ENCODE results near the gene SKAP1. TPM values are rescaled to one million over a fixed set of nuclear protein-coding genes. Genes with fewer than 3 reads are reported as not detected.
"Not testable (repeated sequence)": the region's sequence is repeated elsewhere in the genome, so short reads cannot be mapped to it uniquely, and the experiment has no call there.

SKAP1 gene
- total RNA-seq, 1 experiment from 2014 or later: 1.3 TPM

DNA sequence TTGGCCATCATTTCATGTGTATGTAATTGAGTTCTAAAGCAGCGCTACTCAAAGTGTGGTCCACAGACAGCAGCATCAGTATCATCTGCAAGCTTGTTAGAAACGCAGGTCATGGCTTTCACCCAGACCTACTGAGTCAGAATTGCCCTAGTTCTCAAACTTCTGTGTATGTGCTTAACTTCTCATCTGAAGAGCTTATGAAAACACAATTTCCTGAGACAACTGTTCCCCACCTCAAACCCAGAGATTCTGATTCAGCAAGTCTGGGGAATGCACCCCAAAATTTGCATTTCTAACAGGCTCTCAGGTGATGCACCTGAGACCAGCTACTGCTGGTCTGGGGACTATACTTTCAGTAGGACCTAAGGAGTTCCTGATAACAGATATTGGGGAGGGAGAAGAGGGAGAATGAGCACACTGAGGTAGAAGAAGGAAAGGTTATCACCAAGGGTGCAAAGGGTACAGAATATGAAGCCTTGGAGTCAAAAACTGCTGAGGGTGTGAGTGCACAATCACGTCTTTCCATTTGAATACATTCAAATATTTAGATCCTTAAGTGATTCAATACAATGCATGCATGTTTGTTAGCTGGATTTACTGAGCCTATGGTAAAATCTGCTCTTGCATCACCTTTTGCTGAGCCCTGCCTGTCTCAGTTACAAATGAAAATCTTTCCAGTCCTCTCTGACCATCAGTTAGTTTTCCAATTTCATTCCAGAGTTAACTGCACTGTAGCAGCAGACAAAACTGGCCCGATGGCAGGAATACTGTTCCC is 29.2 kb upstream of the SKAP1 start:
- Histone ChIP-seq H3K36me3 (no peaks in the 10 kb centered on the region), H3K27me3 (replicated peaks) (peaks cover 14% of the 10 kb centered on the region), H3K4me3 (no peak overlapping the region), H3K27ac (no peak overlapping the region), H3K4me1 (replicated peaks) (no peaks in the 10 kb centered on the region), H3K9me3 (replicated peaks) (no peaks in the 10 kb centered on the region)
- no peak for DNase-seq (ENCODE audit: low read depth in 1 of 2, low spot score in 2 of 2)

DNA sequence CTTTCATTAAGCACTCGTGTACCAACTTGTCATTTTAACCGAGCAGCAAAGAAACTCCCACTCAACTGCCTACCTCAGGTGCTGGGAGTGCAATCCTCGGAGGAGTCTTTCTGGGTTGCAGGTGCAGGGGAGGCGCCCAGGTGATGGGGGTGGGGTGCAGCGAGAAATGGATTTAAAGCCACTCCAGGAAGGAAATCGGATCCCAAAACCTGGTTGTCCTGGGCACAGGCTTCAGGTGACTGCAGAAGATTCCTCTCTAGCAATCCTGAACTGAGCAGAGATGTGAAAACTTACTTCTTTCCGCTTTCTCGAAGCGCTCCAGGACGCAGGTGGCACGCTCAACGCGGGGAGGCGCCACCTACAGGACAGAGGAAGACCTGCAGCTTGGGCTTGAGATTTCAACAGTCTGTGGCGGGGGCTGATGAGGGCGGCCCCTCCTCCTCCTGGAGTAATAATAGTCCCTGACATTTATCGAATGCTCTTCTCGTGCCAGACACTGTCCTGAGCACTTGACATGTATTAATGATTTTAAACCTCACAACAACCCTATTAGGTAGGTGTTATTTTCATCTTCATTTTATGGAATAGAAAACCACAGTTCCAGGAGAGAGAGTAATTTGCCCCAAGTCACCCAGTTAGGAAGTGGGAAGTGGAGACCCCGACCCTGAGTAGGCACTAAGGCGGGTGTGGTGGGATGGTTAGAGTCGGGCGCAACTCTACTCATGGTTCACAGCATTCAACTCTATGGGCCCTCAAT is 27.2 kb upstream of the SKAP1 start:
- Histone ChIP-seq H3K4me1 (replicated peaks) (no peaks in the 10 kb centered on the region), H3K36me3 (no peaks in the 10 kb centered on the region), H3K27ac (no peak overlapping the region), H3K4me3 (no peak overlapping the region), H3K27me3 (replicated peaks) (peaks cover 25% of the 10 kb centered on the region), H3K9me3 (replicated peaks) (no peaks in the 10 kb centered on the region; the same call in 1 of the 2 replicates)
- peak; percentile 52 to 59 for DNase-seq (ENCODE audit: low read depth in 1 of 2, low spot score in 2 of 2)

DNA sequence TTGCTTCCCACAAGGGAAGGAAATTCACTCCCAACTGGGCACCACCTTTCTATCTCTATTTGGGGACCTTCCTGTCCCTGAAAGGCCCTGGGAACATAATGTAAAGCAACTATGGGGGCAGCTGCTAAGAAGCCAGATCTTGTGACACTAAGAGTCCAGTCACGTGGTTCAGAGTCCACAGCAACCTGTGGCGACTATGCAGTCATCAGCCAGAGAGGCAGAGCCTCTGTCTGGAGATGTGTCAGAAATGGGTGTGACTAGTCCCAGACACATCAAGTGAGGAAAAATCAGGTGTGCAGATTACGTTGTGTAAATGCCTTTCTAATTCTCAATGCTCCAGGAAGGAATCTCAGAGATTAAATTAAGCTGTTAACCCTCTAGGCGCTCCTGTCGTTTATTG is 26.6 kb upstream of the SKAP1 start:
- no peaks in the 10 kb centered on the region; the same call in 1 of the 2 replicates for H3K9me3 ChIP-seq (replicated peaks)
- no peak overlapping the region for H3K4me3 ChIP-seq
- DNase-seq (ENCODE audit: low read depth in 1 of 2, low spot score in 2 of 2): no peak
- no peaks in the 10 kb centered on the region for H3K36me3 ChIP-seq
- H3K4me1 ChIP-seq (replicated peaks): no peaks in the 10 kb centered on the region
- H3K27me3 ChIP-seq (replicated peaks): peaks cover 30% of the 10 kb centered on the region
- H3K27ac ChIP-seq: no peak overlapping the region

DNA sequence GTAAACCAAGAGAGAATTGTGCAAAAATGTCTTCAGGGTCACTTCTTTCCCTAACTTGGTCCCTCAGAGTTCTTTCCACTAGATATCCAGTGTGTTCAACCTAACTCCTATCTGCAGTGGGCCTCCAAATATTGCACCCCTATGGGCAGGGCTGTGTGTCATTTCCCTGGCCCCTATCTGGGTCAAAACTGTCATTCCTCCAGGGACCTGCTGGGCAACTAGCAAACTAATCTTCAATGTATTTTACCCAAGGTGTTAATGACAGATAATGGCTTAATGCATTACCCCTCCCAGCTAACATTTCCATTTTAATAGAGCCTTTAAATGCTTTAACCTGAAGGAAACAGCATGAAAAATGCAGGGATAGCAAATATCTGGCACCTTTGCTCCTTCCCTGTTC is 25.8 kb upstream of the SKAP1 start:
- Histone ChIP-seq H3K36me3 (no peaks in the 10 kb centered on the region), H3K27me3 (replicated peaks) (peaks cover 36% of the 10 kb centered on the region)
- DNase-seq (ENCODE audit: low read depth in 1 of 2, low spot score in 2 of 2): no peak

DNA sequence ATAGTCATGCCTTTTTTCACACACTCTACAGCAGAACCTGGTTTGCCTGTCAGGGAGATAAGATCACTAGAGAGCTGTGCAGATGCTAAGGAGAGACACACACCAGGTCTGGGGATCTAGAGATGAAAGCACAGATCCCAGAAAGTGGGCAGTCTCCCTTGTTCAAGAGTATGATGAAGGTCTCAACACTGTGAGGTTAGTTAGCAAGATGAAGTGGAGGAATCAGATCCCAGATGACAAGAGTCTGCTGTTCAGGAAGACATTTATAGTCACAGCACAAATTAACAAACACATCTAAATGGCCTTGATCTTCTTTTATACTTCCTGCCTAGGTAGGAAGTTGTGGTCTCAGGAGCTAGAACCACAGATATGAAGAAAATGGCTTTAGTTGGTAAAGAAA is 23.4 kb upstream of the SKAP1 start:
- no peak for DNase-seq (ENCODE audit: low read depth in 1 of 2, low spot score in 2 of 2)
- Histone ChIP-seq H3K36me3 (no peaks in the 10 kb centered on the region), H3K27ac (no peak overlapping the region), H3K4me3 (no peak overlapping the region), H3K4me1 (replicated peaks) (no peaks in the 10 kb centered on the region), H3K9me3 (replicated peaks) (no peaks in the 10 kb centered on the region; the same call in 1 of the 2 replicates), H3K27me3 (replicated peaks) (peaks cover 34% of the 10 kb centered on the region)

More for the DNA sequence above, 25.8 kb upstream of the SKAP1 start:
- H3K9me3 ChIP-seq (replicated peaks): no peaks in the 10 kb centered on the region; the same call in 1 of the 2 replicates
- H3K27ac ChIP-seq: no peak overlapping the region
- no peaks in the 10 kb centered on the region for H3K4me1 ChIP-seq (replicated peaks)
- no peak overlapping the region for H3K4me3 ChIP-seq

DNA sequence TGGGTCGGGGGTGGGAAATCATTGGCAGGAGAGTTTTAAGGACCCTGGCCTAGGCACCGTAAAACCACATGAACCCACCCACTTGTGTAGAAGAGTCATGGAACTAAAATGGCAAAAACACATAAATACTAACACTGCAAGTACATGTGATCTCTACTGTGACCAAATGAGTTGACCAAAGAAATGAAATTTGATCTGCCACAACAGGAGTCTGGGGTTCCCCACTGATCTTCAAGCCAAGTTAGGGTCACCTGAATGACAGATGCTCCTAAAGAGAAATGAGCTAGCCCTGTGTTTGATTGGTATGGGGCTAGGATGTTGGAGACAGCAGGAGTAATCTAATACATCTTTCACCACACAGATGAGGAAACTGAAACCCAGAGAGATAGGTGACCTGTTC is 21.5 kb upstream of the SKAP1 start:
- DNase-seq (ENCODE audit: low read depth in 1 of 2, low spot score in 2 of 2): no peak
- H3K36me3 ChIP-seq: no peaks in the 10 kb centered on the region
- H3K4me3 ChIP-seq: no peak overlapping the region
- no peaks in the 10 kb centered on the region for H3K4me1 ChIP-seq (replicated peaks)
- no peak overlapping the region for H3K27ac ChIP-seq
- no peaks in the 10 kb centered on the region; the same call in 1 of the 2 replicates for H3K9me3 ChIP-seq (replicated peaks)
- H3K27me3 ChIP-seq (replicated peaks): peaks cover 46% of the 10 kb centered on the region

DNA sequence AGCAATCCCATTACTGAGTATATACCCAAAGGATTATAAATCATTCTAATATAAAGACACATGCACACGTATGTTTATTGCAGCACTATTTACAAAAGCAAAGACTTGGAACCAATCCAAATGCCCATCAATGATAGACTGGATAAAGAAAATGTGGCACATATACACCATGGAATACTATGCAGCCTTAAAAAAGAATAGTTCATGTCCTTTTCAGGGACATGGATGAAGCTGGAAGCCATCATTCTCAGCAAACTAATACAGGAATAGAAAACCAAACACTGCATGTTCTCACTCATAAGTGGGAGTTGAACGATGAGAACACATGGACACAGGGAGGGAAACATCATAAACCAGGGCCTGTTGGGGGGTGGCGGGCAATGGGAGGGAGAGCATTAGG is 19.3 kb upstream of the SKAP1 start:
- H3K4me1 ChIP-seq (replicated peaks); H3K36me3 ChIP-seq; H3K9me3 ChIP-seq (replicated peaks); H3K27ac ChIP-seq; DNase-seq (ENCODE audit: low read depth in 1 of 2, low spot score in 2 of 2); H3K4me3 ChIP-seq: not testable (repeated sequence)
- peaks cover 42% of the 10 kb centered on the region for H3K27me3 ChIP-seq (replicated peaks)

DNA sequence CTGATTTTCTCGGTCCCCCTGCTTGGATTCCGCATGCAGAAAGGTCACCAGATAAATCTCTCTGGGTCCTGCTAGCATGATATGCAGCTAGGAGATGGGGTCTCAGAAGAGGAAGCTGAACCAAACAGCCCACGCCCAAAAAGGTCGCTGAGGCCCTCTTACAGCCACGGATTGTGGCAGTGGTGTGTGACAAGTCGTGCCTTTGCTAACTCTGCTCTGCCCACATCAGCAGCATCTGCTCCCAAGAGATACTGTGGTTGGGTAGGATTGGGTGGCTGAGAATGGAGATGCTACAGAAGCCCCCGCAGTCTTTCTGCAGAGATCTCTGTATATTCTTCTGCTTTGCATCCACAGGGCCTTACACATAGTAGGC is 15.2 kb upstream of the SKAP1 start:
- Histone ChIP-seq H3K27me3 (replicated peaks) (peaks cover 24% of the 10 kb centered on the region), H3K4me3 (no peak overlapping the region), H3K4me1 (replicated peaks) (no peaks in the 10 kb centered on the region)

DNA sequence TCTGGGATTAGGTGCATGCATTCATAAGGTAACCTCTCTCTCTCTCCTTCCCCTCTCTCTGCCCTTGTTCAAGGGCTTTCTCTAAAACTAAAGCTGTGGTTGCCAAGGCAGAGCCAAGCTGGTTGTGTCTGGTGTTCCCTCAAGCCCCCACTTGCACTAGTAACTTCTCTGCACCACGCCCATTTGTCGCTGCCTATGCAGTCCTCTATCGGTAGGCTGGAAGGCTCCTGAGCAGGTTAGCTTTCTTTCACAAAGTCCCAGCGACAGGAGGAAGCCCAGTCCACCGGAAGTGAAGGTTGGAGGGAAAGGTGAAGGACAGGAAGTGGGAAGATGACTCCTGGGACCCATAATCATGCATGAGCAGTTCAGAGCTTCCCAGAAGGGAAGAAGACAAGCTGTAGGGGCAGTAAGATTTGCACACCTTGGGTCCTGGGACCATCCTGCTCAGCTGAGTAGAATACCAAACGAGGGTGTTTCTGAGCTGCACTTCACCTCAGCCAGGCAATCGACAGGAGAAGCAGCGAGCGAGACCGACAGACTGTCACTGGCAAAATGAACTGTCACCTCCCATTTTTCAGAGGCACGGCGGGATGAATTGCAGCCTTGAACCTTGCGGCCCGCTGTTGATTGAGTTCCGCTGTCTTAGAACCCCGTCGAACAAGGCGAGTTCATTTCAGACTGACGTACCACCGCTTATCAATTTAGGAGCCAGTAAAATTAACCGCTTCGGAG is 14.7 kb upstream of the SKAP1 start:
- Histone ChIP-seq H3K36me3 (no peaks in the 10 kb centered on the region), H3K27me3 (replicated peaks) (peaks cover 21% of the 10 kb centered on the region), H3K4me1 (replicated peaks) (no peaks in the 10 kb centered on the region), H3K9me3 (replicated peaks) (no peaks in the 10 kb centered on the region), H3K27ac (no peak overlapping the region), H3K4me3 (no peak overlapping the region)
- no peak for DNase-seq (ENCODE audit: low read depth in 1 of 2, low spot score in 2 of 2)

More for the DNA sequence above, 15.2 kb upstream of the SKAP1 start:
- no peak for DNase-seq (ENCODE audit: low read depth in 1 of 2, low spot score in 2 of 2)
- no peak overlapping the region for H3K27ac ChIP-seq
- H3K36me3 ChIP-seq: no peaks in the 10 kb centered on the region
- no peaks in the 10 kb centered on the region for H3K9me3 ChIP-seq (replicated peaks)

DNA sequence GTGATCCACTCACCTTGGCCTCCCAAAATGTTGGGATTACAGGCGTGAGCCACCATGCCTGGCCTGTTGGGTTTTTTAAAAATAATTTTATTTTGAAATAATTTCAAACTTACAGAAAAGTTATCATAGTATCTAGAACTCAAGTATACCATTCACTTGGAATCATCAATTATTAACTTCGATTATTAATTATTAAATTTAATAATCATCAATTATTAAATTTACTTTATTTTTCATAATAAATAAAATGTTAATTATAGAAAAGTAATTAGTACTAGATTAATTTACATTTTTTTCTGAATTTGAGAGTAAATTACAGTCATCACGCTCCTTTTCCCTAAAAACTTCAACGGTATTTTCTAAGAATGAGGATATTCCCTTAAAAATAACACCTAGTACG is 13.7 kb upstream of the SKAP1 start:
- no peaks in the 10 kb centered on the region for H3K4me1 ChIP-seq (replicated peaks)
- H3K27me3 ChIP-seq (replicated peaks): peaks cover 27% of the 10 kb centered on the region
- H3K9me3 ChIP-seq (replicated peaks): no peaks in the 10 kb centered on the region; the same call in 1 of the 2 replicates
- H3K27ac ChIP-seq: no peak overlapping the region
- no peak for DNase-seq (ENCODE audit: low read depth in 1 of 2, low spot score in 2 of 2)
- H3K36me3 ChIP-seq: no peaks in the 10 kb centered on the region
- no peak overlapping the region for H3K4me3 ChIP-seq

DNA sequence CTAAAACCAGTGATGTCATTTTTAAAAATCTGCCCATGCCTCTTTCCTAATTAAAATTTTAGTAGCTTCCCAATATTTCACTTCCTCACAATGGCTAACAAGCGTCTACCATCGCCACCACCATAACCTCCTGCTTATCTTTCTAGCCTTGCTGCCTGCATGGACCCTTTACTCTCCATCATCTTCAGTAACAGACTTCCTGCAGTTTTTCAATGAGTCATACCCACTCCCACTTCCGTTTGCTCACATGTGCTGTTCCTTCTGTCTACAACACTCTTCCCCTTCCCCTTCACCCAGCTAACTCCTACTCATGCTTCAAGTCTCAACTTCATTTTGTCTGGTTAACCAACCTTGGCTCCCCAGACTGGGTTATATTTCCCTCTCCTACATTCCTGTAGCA is 12.8 kb upstream of the SKAP1 start:
- Histone ChIP-seq H3K4me3 (no peak overlapping the region), H3K4me1 (replicated peaks) (no peaks in the 10 kb centered on the region), H3K27ac (no peak overlapping the region), H3K9me3 (replicated peaks) (no peaks in the 10 kb centered on the region; the same call in 1 of the 2 replicates), H3K36me3 (no peaks in the 10 kb centered on the region), H3K27me3 (replicated peaks) (peaks cover 28% of the 10 kb centered on the region)
- no peak for DNase-seq (ENCODE audit: low read depth in 1 of 2, low spot score in 2 of 2)

DNA sequence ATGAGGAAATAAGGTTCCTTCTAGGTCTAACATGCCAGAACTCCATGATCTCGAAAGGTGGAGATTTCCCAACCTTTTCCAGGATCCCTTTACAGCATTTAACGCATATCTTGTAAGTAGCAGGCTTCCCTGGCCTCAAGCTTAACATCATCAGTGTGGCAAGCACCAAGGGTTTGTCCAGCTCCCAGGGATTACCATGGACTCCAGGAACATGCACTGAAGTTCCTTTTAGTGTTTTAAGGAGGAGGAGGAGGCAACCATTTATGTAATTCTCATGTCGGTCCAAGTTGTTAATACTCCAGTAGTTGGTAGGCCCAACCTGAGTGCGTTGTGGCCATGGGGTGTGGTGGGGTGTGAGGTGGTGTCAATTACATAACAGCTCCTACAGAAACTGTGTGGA is 11.8 kb upstream of the SKAP1 start:
- Histone ChIP-seq H3K4me1 (replicated peaks) (no peaks in the 10 kb centered on the region), H3K9me3 (replicated peaks) (no peaks in the 10 kb centered on the region; the same call in 1 of the 2 replicates), H3K4me3 (no peak overlapping the region), H3K36me3 (no peaks in the 10 kb centered on the region), H3K27ac (no peak overlapping the region), H3K27me3 (replicated peaks) (peaks cover 28% of the 10 kb centered on the region)
- DNase-seq (ENCODE audit: low read depth in 1 of 2, low spot score in 2 of 2): no peak

DNA sequence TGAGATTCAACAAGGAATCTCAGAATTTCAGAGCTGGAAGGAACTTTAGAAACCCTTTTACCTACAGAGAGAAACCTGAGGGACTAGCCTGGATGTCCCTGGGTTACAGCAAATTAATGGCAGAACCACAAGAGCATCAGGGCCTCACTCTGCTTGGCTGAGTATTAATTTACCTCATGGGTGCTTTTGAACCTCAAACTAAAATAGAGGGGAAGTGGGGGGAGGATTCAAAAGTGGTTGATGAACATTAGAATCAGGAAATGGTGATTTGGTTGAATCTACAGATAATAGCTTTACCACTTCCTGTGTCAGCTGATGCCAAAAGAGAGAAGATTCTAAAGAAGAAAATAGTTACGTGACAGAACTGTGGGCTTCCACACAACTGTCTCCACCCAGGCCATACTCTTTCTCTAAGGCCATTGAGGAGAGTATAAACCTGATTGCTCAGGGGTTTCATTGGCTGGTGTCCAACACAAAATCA is 11.3 kb upstream of the SKAP1 start:
- Histone ChIP-seq H3K4me1 (replicated peaks) (no peaks in the 10 kb centered on the region), H3K4me3 (no peak overlapping the region), H3K9me3 (replicated peaks) (no peaks in the 10 kb centered on the region; the same call in 1 of the 2 replicates), H3K27ac (no peak overlapping the region), H3K36me3 (no peaks in the 10 kb centered on the region), H3K27me3 (replicated peaks) (peaks cover 31% of the 10 kb centered on the region)
- no peak for DNase-seq (ENCODE audit: low read depth in 1 of 2, low spot score in 2 of 2)

All from SJSA1 (cell line).